Chondrocyte (in vitro differentiated cells): ENCODE data around the gene FAM151A. TPM values are rescaled to one million over a fixed set of nuclear protein-coding genes. Genes with fewer than 3 reads are reported as not detected.

Experiments used
- DNase-seq: peaks from one replicate; pipeline ENCODE4 v3.0.0; 2021; ENCODE audit warnings: mixed read lengths, low spot score
- H3K27ac Mint-ChIP-seq: one replicate; pipeline ENCODE4 v1.8.0; 2021; ENCODE audit warnings: mild to moderate bottlenecking, moderate library complexity, mixed read lengths; ENCODE audit not compliant: unreplicated experiment
- H3K27me3 Mint-ChIP-seq: 2 replicates; pipeline ENCODE4 v1.8.0; 2021; ENCODE audit warnings: low read depth, mixed read lengths
- H3K36me3 Mint-ChIP-seq: 2 replicates; pipeline ENCODE4 v1.8.0; 2021; ENCODE audit warnings: low read depth, mixed read lengths
- H3K4me1 Mint-ChIP-seq: 2 replicates; pipeline ENCODE4 v1.8.0; 2021; ENCODE audit warnings: low read depth, mild to moderate bottlenecking, mixed read lengths
- H3K4me3 Mint-ChIP-seq: one replicate; pipeline ENCODE4 v1.8.0; 2021; ENCODE audit warnings: mild to moderate bottlenecking, moderate library complexity, mixed read lengths; ENCODE audit not compliant: unreplicated experiment
- H3K9me3 Mint-ChIP-seq: 2 replicates; pipeline ENCODE4 v1.8.0; 2021; ENCODE audit warnings: low read depth, mixed read lengths
- CTCF ChIP-seq: fragments of 200-600 bp; sonication (generic); IDR thresholded peaks from 2 replicates; pipeline ENCODE4 v1.5.0; 2021; ENCODE audit warnings: antibody characterized with exemption, mild to moderate bottlenecking, moderate library complexity
- total RNA-seq: library from RNA; stranded (reverse); gene quantifications from 3 replicates; pipeline ENCODE4 v1.2.1, GENCODE V29; 2021

Gene FAM151A
- total RNA-seq, 1 donor from 2014 or later, result not detected

GRCh38 chr1:54575161-54575560, 48.2 kb downstream of the FAM151A start:
- no peak for DNase-seq
- H3K36me3 Mint-ChIP-seq, result peaks cover 2% of the 10 kb centered on the region
- peaks cover 5% of the 10 kb centered on the region for H3K9me3 Mint-ChIP-seq
- no peak overlapping the region for H3K4me3 Mint-ChIP-seq
- no peaks in the 10 kb centered on the region for H3K27me3 Mint-ChIP-seq
- peaks cover 29% of the 10 kb centered on the region for H3K4me1 Mint-ChIP-seq
- no peak overlapping the region for H3K27ac Mint-ChIP-seq
- TF ChIP-seq CTCF, result no peak

GRCh38 chr1:54574158-54574778, 49.1 kb downstream of the FAM151A start:
- Mint-ChIP-seq H3K9me3 (peaks cover 5% of the 10 kb centered on the region), H3K4me1 (peaks cover 36% of the 10 kb centered on the region)

GRCh38 chr1:54572542-54572850, 50.8 kb downstream of the FAM151A start:
- no peak overlapping the region for H3K27ac Mint-ChIP-seq
- no peaks in the 10 kb centered on the region for H3K27me3 Mint-ChIP-seq
- H3K36me3 Mint-ChIP-seq, result peaks cover 2% of the 10 kb centered on the region
- H3K4me1 Mint-ChIP-seq, result peaks cover 28% of the 10 kb centered on the region
- H3K9me3 Mint-ChIP-seq, result peaks cover 1% of the 10 kb centered on the region
- H3K4me3 Mint-ChIP-seq, result no peak overlapping the region
- no peak for TF ChIP-seq CTCF
- DNase-seq, result no peak

More at GRCh38 chr1:54574158-54574778, 49.1 kb downstream of the FAM151A start:
- no peak for DNase-seq
- H3K4me3 Mint-ChIP-seq, result no peak overlapping the region
- no peaks in the 10 kb centered on the region for H3K27me3 Mint-ChIP-seq
- H3K27ac Mint-ChIP-seq, result no peak overlapping the region
- TF ChIP-seq CTCF, result no peak
- H3K36me3 Mint-ChIP-seq, result peaks cover 2% of the 10 kb centered on the region

- Mint-ChIP-seq H3K27me3 (no peaks in the 10 kb centered on the region), H3K4me1 (peaks cover 27% of the 10 kb centered on the region), H3K4me3 (no peak overlapping the region), H3K36me3 (no peaks in the 10 kb centered on the region), H3K27ac (no peak overlapping the region), H3K9me3 (no peaks in the 10 kb centered on the region)
- no peak for TF ChIP-seq CTCF
- DNase-seq, result no peak
Observed at GRCh38 chr1:54571803-54572541, 51.4 kb downstream of the FAM151A start.

- Mint-ChIP-seq H3K27me3 (no peaks in the 10 kb centered on the region), H3K9me3 (no peaks in the 10 kb centered on the region), H3K36me3 (no peaks in the 10 kb centered on the region), H3K27ac (no peak overlapping the region), H3K4me3 (no peak overlapping the region), H3K4me1 (peaks cover 27% of the 10 kb centered on the region)
- no peak for TF ChIP-seq CTCF
- no peak for DNase-seq
Observed at GRCh38 chr1:54571326-54571725, 52.0 kb downstream of the FAM151A start.
